Measurements from ENCODE around the gene RASSF8. TPM values are rescaled to one million over a fixed set of nuclear protein-coding genes. Genes with fewer than 3 reads are reported as not detected.

RASSF8 gene
- total and polyA plus RNA-seq, 2 donors (not counting 3 experiments of a cell fraction or from before 2014, with no cell fraction given), result 11.1 to 59.3 TPM

DNA sequence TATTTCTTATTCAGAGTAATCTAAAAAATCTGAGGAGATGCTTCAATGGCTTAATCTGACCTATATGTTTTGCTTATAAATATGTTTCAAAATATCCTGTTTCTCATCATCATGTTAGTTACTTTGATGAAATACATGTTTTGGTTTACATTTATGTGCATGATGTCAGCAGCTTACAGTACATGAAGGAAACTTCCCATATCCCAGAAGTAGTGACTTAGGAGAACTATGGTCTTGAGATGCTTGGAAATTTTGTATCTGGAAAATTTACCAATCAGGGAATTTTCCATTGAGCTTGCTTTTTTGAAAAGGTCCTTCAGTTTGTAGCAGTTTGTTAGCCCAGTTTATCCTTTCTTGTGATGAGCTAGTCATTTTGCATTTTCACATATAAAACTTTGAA is 73.3 kb downstream of the RASSF8 start:
- no peak overlapping the region for H3K9ac ChIP-seq (replicated peaks; ENCODE audit: extremely low read depth, insufficient read depth, low read length)

GRCh38 chr12:26032290-26032689 is 73.8 kb downstream of the RASSF8 start:
- Histone ChIP-seq H3K4me1 (ENCODE audit: control insufficient read depth, extremely low read depth, insufficient read depth, low read length) (peaks cover 2% of the 10 kb centered on the region), H3K27me3 (ENCODE audit: control insufficient read depth in 2 of 2, insufficient read depth in 2 of 2, low read length in 2 of 2) (no peaks in the 10 kb centered on the region), H3K79me2 (ENCODE audit: control insufficient read depth, insufficient read depth, low read length) (peaks cover 63% of the 10 kb centered on the region), H3K9me1 (replicated peaks; ENCODE audit: control insufficient read depth, extremely low read depth, insufficient read depth, low read length) (no peaks in the 10 kb centered on the region), H3K9ac (replicated peaks; ENCODE audit: extremely low read depth, insufficient read depth, low read length) (no peak overlapping the region), H3K9me3 (replicated peaks; ENCODE audit: control insufficient read depth, insufficient read depth, low read length) (no peaks in the 10 kb centered on the region), H3K36me3 (ENCODE audit: control insufficient read depth in 2 of 2, extremely low read depth in 1 of 2, insufficient read depth in 2 of 2, low read length in 2 of 2) (no peaks in the 10 kb centered on the region), H3K27ac (ENCODE audit: insufficient read depth, low read depth, low read length) (no peak overlapping the region), H2AFZ (ENCODE audit: low read depth, low read length) (no peak overlapping the region), H4K20me1 (replicated peaks; ENCODE audit: control insufficient read depth, extremely low read depth, insufficient read depth, low read length) (peaks cover 2% of the 10 kb centered on the region), H3K4me3 (replicated peaks in 1 of 3; ENCODE audit: insufficient read depth in 1 of 3, low read depth in 1 of 3, low read length in 3 of 3) (no peak overlapping the region), H3K4me2 (ENCODE audit: insufficient read depth, low read length) (no peak overlapping the region)
- intact Hi-C loops (cut with micrococcal nuclease) (no loop called here), dilution Hi-C loops (cut with MboI; ENCODE audit: extremely low pct_ligation_motif_present, low sequenced_read_pairs) (no loop called here)
- DNase-seq (ENCODE audit: low read depth, low spot score) (no peak), FAIRE-seq (no peak)
- POLR2A ChIA-PET, result interaction anchor here (1.5 kb wide), 1 partner anchor 73 kb away, joined by 3 read pairs; no protein-coding TSS in a partner anchor
- no peak for TF ChIP-seq MAX (IDR thresholded peaks at IDR 0.05; ENCODE audit: insufficient read depth, insufficient read length)
- no peak for TF ChIP-seq MYC (IDR thresholded peaks at IDR 0.05; ENCODE audit: low read depth, low read length)
- no peak for TF ChIP-seq JUN (IDR thresholded peaks at IDR 0.05; ENCODE audit: borderline replicate concordance, insufficient read depth, insufficient read length, low read depth)
- TF ChIP-seq, protein P1, sequence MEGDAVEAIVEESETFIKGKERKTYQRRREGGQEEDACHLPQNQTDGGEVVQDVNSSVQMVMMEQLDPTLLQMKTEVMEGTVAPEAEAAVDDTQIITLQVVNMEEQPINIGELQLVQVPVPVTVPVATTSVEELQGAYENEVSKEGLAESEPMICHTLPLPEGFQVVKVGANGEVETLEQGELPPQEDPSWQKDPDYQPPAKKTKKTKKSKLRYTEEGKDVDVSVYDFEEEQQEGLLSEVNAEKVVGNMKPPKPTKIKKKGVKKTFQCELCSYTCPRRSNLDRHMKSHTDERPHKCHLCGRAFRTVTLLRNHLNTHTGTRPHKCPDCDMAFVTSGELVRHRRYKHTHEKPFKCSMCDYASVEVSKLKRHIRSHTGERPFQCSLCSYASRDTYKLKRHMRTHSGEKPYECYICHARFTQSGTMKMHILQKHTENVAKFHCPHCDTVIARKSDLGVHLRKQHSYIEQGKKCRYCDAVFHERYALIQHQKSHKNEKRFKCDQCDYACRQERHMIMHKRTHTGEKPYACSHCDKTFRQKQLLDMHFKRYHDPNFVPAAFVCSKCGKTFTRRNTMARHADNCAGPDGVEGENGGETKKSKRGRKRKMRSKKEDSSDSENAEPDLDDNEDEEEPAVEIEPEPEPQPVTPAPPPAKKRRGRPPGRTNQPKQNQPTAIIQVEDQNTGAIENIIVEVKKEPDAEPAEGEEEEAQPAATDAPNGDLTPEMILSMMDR (IDR thresholded peaks at IDR 0.05; ENCODE audit: extremely low read depth in 1 of 2, insufficient read depth in 1 of 2, low read depth in 1 of 2, low read length in 2 of 2), result no peak
- TF ChIP-seq FOS (IDR thresholded peaks at IDR 0.05; ENCODE audit: borderline replicate concordance, insufficient read depth, low read length), result no peak
- no peak for TF ChIP-seq GATA2 (IDR thresholded peaks at IDR 0.05; ENCODE audit: insufficient read depth, insufficient read length, low read depth, low read length)
- no peak for TF ChIP-seq POLR2A (IDR thresholded peaks at IDR 0.05; ENCODE audit: low read depth, low read length)
- CTCF ChIA-PET, result interaction anchor here (0.6 to 3.5 kb wide), 11 partner anchors 9 to 791 kb away, joined by 3 to 22 read pairs (median 3); partner anchors contain the start of gene RASSF8
- no TSS peak for BruUV-seq (replicated peaks)

More for the DNA sequence above, 73.3 kb downstream of the RASSF8 start:
- Histone ChIP-seq H3K36me3 (ENCODE audit: control insufficient read depth in 2 of 2, extremely low read depth in 1 of 2, insufficient read depth in 2 of 2, low read length in 2 of 2) (no peaks in the 10 kb centered on the region), H3K9me3 (replicated peaks; ENCODE audit: control insufficient read depth, insufficient read depth, low read length) (no peaks in the 10 kb centered on the region), H3K4me3 (replicated peaks in 1 of 3; ENCODE audit: insufficient read depth in 1 of 3, low read depth in 1 of 3, low read length in 3 of 3) (no peak overlapping the region), H3K4me2 (ENCODE audit: insufficient read depth, low read length) (no peak overlapping the region), H3K27me3 (ENCODE audit: control insufficient read depth in 2 of 2, insufficient read depth in 2 of 2, low read length in 2 of 2) (no peaks in the 10 kb centered on the region), H3K9me1 (replicated peaks; ENCODE audit: control insufficient read depth, extremely low read depth, insufficient read depth, low read length) (no peaks in the 10 kb centered on the region), H3K27ac (ENCODE audit: insufficient read depth, low read depth, low read length) (no peak overlapping the region), H2AFZ (ENCODE audit: low read depth, low read length) (no peak overlapping the region), H3K79me2 (ENCODE audit: control insufficient read depth, insufficient read depth, low read length) (peaks cover 64% of the 10 kb centered on the region), H3K4me1 (ENCODE audit: control insufficient read depth, extremely low read depth, insufficient read depth, low read length) (peaks cover 2% of the 10 kb centered on the region), H4K20me1 (replicated peaks; ENCODE audit: control insufficient read depth, extremely low read depth, insufficient read depth, low read length) (peaks cover 2% of the 10 kb centered on the region)
- DNase-seq (ENCODE audit: low read depth, low spot score) (no peak), FAIRE-seq (no peak)
- ChIA-PET CTCF (interaction anchor here (0.6 to 3.5 kb wide), 8 partner anchors 8 to 791 kb away, joined by 3 to 22 read pairs (median 4); partner anchors contain the start of gene RASSF8), POLR2A (interaction anchor here (1.5 kb wide), 1 partner anchor 72 kb away, joined by 3 read pairs; no protein-coding TSS in a partner anchor)
- intact Hi-C loops (cut with micrococcal nuclease), result no loop called here
- BruUV-seq (replicated peaks), result no TSS peak
- no peak for TF ChIP-seq FOS (IDR thresholded peaks at IDR 0.05; ENCODE audit: borderline replicate concordance, insufficient read depth, low read length)
- no peak for TF ChIP-seq MYC (IDR thresholded peaks at IDR 0.05; ENCODE audit: low read depth, low read length)
- TF ChIP-seq POLR2A (IDR thresholded peaks at IDR 0.05; ENCODE audit: low read depth, low read length), result no peak
- dilution Hi-C loops (cut with MboI; ENCODE audit: extremely low pct_ligation_motif_present, low sequenced_read_pairs), result no loop called here

Data from endothelial cell of umbilical vein (primary cell).